Vagina (tissue), 2 donors: ENCODE data around the gene SERINC5. TPM values are rescaled to one million over a fixed set of nuclear protein-coding genes. Genes with fewer than 3 reads are reported as not detected.
A peak's percentile ranks its signal among the peaks of the same experiment; 100 is the strongest.

Source experiments
- DNase-seq, 2 donors: peaks; one replicate each; pipeline ENCODE4 v3.0.0-alpha.2; 2017; ENCODE audit errors: extremely low spot score in 2 of 2
- H3K27ac ChIP-seq: fragments of 200-600 bp; sonication (generic); one replicate; pipeline ENCODE4 v1.5.1; 2019
- H3K27me3 ChIP-seq: fragments of 200-600 bp; sonication (generic); one replicate; pipeline ENCODE4 v1.5.1; 2019
- H3K36me3 ChIP-seq, 2 donors: fragments of 200-600 bp; sonication (generic); one replicate each; pipeline ENCODE4 v1.5.1; 2017 to 2019
- H3K4me1 ChIP-seq: fragments of 200-600 bp; sonication (generic); one replicate; pipeline ENCODE4 v1.5.1; 2019
- H3K4me3 ChIP-seq, 2 donors: fragments of 200-600 bp; sonication (generic); 1 replicate in 1 of 2; 2 replicates in 1 of 2; pipeline ENCODE4 v1.5.1; 2016 to 2019
- H3K9me3 ChIP-seq: fragments of 200-600 bp; sonication (generic); one replicate; pipeline ENCODE4 v1.5.1; 2019
- CTCF ChIP-seq, 3 experiments: fragments of 450-650 bp in 2 of 3; fragments of 200-600 bp in 1 of 3; sonication (generic) in 1 of 3; IDR thresholded peaks; one replicate each; pipeline ENCODE4 v1.5.1; 2017 to 2019; ENCODE audit warnings: antibody characterized with exemption in 3 of 3, mild to moderate bottlenecking in 2 of 3, moderate library complexity in 2 of 3
- POLR2A ChIP-seq, 2 donors: fragments of 450-650 bp; IDR thresholded peaks; one replicate each; pipeline ENCODE4 v1.6.1; 2017; ENCODE audit warnings: antibody characterized with exemption in 2 of 2, mild to moderate bottlenecking in 2 of 2, moderate library complexity in 2 of 2
- POLR2AphosphoS5 ChIP-seq, 2 donors: sonication (generic); formaldehyde crosslinking; IDR thresholded peaks; one replicate each; pipeline ENCODE4 v1.9.0; 2017; ENCODE audit warnings: antibody characterized with exemption in 2 of 2, mild to moderate bottlenecking in 2 of 2, low read depth in 1 of 2; ENCODE audit not compliant: insufficient read depth in 1 of 2
- intact Hi-C: fragments of 100-400 bp; cut with DNase I; formaldehyde crosslinking; loops from one replicate; pipeline ENCODE4 v1.15.1; 2023
- total RNA-seq: library from RNA; depleted of rRNA; stranded (reverse); fragments of >200 nt; gene quantifications from one replicate; pipeline ENCODE4 v1.2.3, GENCODE V29; 2016

The SERINC5 gene
- total RNA-seq, 1 donor from 2014 or later, result 35.6 TPM

GRCh38 chr5:80128141-80128540 is 127.7 kb downstream of the SERINC5 start:
- intact Hi-C loops, result no loop called here
- no peak for DNase-seq
- H3K4me3 ChIP-seq, result no peak overlapping the region

GRCh38 chr5:80127116-80127552 is 128.7 kb downstream of the SERINC5 start:
- Histone ChIP-seq H3K27me3 (no peaks in the 10 kb centered on the region), H3K36me3 (no peaks in the 10 kb centered on the region), H3K4me3 (no peak overlapping the region), H3K27ac (no peak overlapping the region), H3K9me3 (no peaks in the 10 kb centered on the region), H3K4me1 (peaks cover 17% of the 10 kb centered on the region)
- DNase-seq, result no peak
- TF ChIP-seq POLR2A (IDR thresholded peaks at IDR 0.05), result no peak
- TF ChIP-seq POLR2AphosphoS5 (IDR thresholded peaks at IDR 0.05; ENCODE audit: insufficient read depth in 1 of 2, low read depth in 1 of 2), result no peak
- TF ChIP-seq CTCF (IDR thresholded peaks at IDR 0.05), result no peak
- intact Hi-C loops, result no loop called here

More at GRCh38 chr5:80128141-80128540, 127.7 kb downstream of the SERINC5 start:
- no peaks in the 10 kb centered on the region for H3K36me3 ChIP-seq
- no peak overlapping the region for H3K27ac ChIP-seq
- no peaks in the 10 kb centered on the region for H3K27me3 ChIP-seq
- H3K9me3 ChIP-seq, result no peaks in the 10 kb centered on the region
- TF ChIP-seq POLR2AphosphoS5 (IDR thresholded peaks at IDR 0.05; ENCODE audit: insufficient read depth in 1 of 2, low read depth in 1 of 2), result no peak
- no peak for TF ChIP-seq CTCF (IDR thresholded peaks at IDR 0.05)
- TF ChIP-seq POLR2A (IDR thresholded peaks at IDR 0.05), result no peak
- peaks cover 17% of the 10 kb centered on the region for H3K4me1 ChIP-seq

GRCh38 chr5:80125962-80126480 is 129.8 kb downstream of the SERINC5 start:
- H3K27ac ChIP-seq, result peak overlapping the region; percentile 60
- H3K36me3 ChIP-seq, result no peaks in the 10 kb centered on the region
- peaks cover 17% of the 10 kb centered on the region for H3K4me1 ChIP-seq
- no peaks in the 10 kb centered on the region for H3K27me3 ChIP-seq
- DNase-seq, result no peak
- intact Hi-C loops, result no loop called here
- no peak overlapping the region for H3K4me3 ChIP-seq
- no peaks in the 10 kb centered on the region for H3K9me3 ChIP-seq
- no peak for TF ChIP-seq POLR2A (IDR thresholded peaks at IDR 0.05)
- peak in 1 of 2 donors; percentile 38 for TF ChIP-seq POLR2AphosphoS5 (IDR thresholded peaks at IDR 0.05; ENCODE audit: insufficient read depth in 1 of 2, low read depth in 1 of 2)
- no peak for TF ChIP-seq CTCF (IDR thresholded peaks at IDR 0.05)

GRCh38 chr5:80125022-80125961 is 130.6 kb downstream of the SERINC5 start:
- no peak for TF ChIP-seq POLR2A (IDR thresholded peaks at IDR 0.05)
- TF ChIP-seq POLR2AphosphoS5 (IDR thresholded peaks at IDR 0.05; ENCODE audit: insufficient read depth in 1 of 2, low read depth in 1 of 2), result no peak
- TF ChIP-seq CTCF (IDR thresholded peaks at IDR 0.05), result no peak
- H3K36me3 ChIP-seq, result no peaks in the 10 kb centered on the region
- no peak for DNase-seq
- no peaks in the 10 kb centered on the region for H3K27me3 ChIP-seq
- no peak overlapping the region for H3K4me3 ChIP-seq
- no peaks in the 10 kb centered on the region for H3K9me3 ChIP-seq
- H3K27ac ChIP-seq, result peak overlapping the region; percentile 60
- H3K4me1 ChIP-seq, result peaks cover 17% of the 10 kb centered on the region
- intact Hi-C loops, result no loop called here
